ENCODE measurements around the gene GALNTL6.
"Not testable (repeated sequence)": the region's sequence is repeated elsewhere in the genome, so short reads cannot be mapped to it uniquely, and the experiment has no call there.

The GALNTL6 gene

DNA sequence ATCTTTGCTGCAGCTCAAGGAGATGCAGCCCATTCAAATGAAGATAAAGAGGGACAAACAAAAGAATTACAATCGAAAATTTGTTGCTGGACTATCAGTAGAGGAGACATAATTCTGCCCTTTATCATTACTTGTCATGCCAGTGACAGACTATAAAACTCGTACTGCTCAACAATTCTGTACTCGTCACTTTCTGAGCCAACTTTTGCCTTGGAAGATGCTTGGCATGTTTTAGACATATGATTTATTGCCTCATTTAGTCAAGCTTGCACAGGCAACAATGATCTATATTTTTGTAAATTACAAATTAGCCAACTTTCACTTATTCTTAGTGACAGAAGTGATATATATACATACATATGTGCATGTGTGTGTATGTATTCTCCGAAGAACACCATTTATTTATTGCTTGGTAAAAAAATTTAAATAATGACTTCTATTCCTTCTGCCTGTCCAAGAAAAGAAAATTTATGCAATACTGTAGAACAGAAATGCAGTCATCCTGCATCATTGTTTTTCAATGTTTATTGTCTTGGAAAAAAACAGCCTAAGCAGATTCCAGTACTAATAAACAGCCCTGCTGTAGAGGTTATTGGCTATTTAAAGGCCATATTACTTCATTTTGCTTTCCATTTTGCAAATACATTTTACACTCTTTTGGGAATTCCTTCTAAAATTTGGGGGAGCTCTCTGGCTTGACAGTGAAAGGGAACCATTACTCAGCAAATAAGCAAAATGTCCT, 980.5 kb downstream of the GALNTL6 start:
- Histone ChIP-seq H3K4me3 (replicated peaks; ENCODE audit: low read depth, low read length) (no peak overlapping the region), H3K36me3 (ENCODE audit: control insufficient read depth, insufficient read depth, low read length) (no peaks in the 10 kb centered on the region), H3K27me3 (replicated peaks; ENCODE audit: control insufficient read depth, insufficient read depth, low read length) (peaks cover 1% of the 10 kb centered on the region; the same call in 1 of the 2 replicates)
- TF ChIP-seq CTCF (IDR thresholded peaks at IDR 0.05; ENCODE audit: insufficient read depth, low read length, poor library complexity, severe bottlenecking): no peak
- DNase-seq (ENCODE audit: extremely low read depth, insufficient read length): no peak

DNA sequence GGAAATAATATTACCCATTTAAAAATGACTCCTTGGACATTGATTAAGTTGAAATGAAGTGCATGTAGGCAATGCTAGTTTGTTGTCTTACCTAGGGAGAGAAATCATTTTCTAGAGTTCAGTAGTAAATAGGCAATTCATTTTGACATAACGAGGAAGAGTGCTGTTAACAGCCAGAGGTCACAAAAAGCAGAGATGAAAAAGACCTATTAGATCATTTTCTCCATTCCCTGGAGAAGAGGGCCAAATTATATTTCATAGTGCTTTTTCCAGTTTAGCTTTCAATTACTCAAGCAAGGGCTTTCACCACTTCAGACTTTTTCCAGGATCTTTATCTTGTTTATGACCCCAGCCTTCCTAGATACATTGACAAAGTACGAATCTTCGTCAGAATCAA, 981.1 kb downstream of the GALNTL6 start:
- DNase-seq (ENCODE audit: extremely low read depth, insufficient read length): no peak
- Histone ChIP-seq H3K27me3 (replicated peaks; ENCODE audit: control insufficient read depth, insufficient read depth, low read length) (peaks cover 1% of the 10 kb centered on the region; the same call in 1 of the 2 replicates), H3K36me3 (ENCODE audit: control insufficient read depth, insufficient read depth, low read length) (no peaks in the 10 kb centered on the region), H3K4me3 (replicated peaks; ENCODE audit: low read depth, low read length) (no peak overlapping the region)
- TF ChIP-seq CTCF (IDR thresholded peaks at IDR 0.05; ENCODE audit: insufficient read depth, low read length, poor library complexity, severe bottlenecking): no peak

DNA sequence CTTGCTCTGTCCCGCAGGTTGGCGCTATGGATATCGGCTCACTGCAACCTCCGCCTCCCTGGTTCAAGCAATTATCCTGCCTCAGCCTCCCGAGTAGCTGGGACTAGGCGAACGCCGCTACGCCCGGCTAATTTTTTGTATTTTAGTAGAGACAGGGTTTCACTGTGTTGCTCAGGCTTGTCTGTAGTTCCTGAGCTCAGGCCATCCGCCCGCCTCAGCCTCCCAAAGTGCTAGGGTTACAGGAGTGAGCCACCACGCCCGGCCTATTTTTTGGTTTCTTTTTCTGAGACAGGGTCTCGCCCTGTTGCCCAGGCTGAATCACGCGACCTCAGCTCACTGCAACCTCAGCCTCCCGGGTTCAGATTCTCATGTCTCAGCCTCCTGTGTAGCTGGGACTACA, 984.1 kb downstream of the GALNTL6 start:
- not testable (repeated sequence) for DNase-seq (ENCODE audit: extremely low read depth, insufficient read length); H3K4me3 ChIP-seq (replicated peaks; ENCODE audit: low read depth, low read length); H3K27me3 ChIP-seq (replicated peaks; ENCODE audit: control insufficient read depth, insufficient read depth, low read length); H3K36me3 ChIP-seq (ENCODE audit: control insufficient read depth, insufficient read depth, low read length)

DNA sequence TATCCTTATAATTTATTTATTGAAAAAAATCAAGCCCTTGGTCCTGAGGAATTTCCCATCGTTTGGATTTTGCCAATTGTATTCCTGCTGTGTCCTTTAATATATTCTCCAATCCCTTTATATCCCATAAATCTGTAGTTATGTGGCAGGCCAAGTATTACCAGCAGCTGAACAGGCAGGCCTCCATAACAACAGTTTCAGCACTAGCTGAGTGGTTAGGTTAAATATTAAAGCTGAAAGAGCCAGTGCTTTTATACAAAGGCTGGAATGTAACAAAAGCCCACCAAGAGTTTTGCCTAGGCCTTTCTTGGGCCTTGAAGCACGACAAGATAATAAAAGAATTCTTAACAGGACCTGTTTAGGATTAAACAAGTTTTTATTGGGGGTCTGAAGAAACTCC, 988.8 kb downstream of the GALNTL6 start:
- Histone ChIP-seq H3K27me3 (replicated peaks; ENCODE audit: control insufficient read depth, insufficient read depth, low read length) (peaks cover 1% of the 10 kb centered on the region; the same call in 1 of the 2 replicates), H3K4me3 (replicated peaks; ENCODE audit: low read depth, low read length) (no peak overlapping the region), H3K36me3 (ENCODE audit: control insufficient read depth, insufficient read depth, low read length) (no peaks in the 10 kb centered on the region)
- DNase-seq (ENCODE audit: extremely low read depth, insufficient read length): no peak
- no peak for TF ChIP-seq CTCF (IDR thresholded peaks at IDR 0.05; ENCODE audit: insufficient read depth, low read length, poor library complexity, severe bottlenecking)

- Histone ChIP-seq H3K27me3 (replicated peaks; ENCODE audit: control insufficient read depth, insufficient read depth, low read length) (no peaks in the 10 kb centered on the region; the same call in 1 of the 2 replicates), H3K36me3 (ENCODE audit: control insufficient read depth, insufficient read depth, low read length) (no peaks in the 10 kb centered on the region), H3K4me3 (replicated peaks; ENCODE audit: low read depth, low read length) (no peak overlapping the region)
- TF ChIP-seq CTCF (IDR thresholded peaks at IDR 0.05; ENCODE audit: insufficient read depth, low read length, poor library complexity, severe bottlenecking): no peak
- DNase-seq (ENCODE audit: extremely low read depth, insufficient read length): no peak
These were observed 993.6 kb downstream of the GALNTL6 start for GRCh38 chr4:172806841-172807240.

DNA sequence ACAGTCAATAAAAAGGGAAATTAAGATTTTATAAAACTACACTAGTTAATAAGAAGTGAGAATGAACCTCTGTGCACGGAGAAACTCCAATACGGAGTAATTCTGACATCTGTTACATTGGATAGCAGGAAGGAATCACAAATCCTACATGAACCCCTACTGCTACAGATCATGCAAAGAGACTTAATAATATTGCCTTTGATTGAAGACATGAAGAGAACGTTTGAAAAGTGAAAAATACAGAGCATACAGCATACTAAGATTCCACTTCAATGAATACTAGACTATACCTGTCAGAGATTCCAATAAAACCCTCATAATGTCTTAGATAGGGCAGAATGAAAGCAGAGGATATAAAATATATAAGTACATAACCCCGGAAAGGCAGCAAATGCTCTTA, 995.0 kb downstream of the GALNTL6 start:
- H3K36me3 ChIP-seq (ENCODE audit: control insufficient read depth, insufficient read depth, low read length): no peaks in the 10 kb centered on the region
- DNase-seq (ENCODE audit: extremely low read depth, insufficient read length): no peak
- no peak overlapping the region for H3K4me3 ChIP-seq (replicated peaks; ENCODE audit: low read depth, low read length)
- no peaks in the 10 kb centered on the region; the same call in 1 of the 2 replicates for H3K27me3 ChIP-seq (replicated peaks; ENCODE audit: control insufficient read depth, insufficient read depth, low read length)
- no peak for TF ChIP-seq CTCF (IDR thresholded peaks at IDR 0.05; ENCODE audit: insufficient read depth, low read length, poor library complexity, severe bottlenecking)
